H1 (cell line): Measurements from ENCODE around the gene KATNAL1. TPM values are rescaled to one million over a fixed set of nuclear protein-coding genes. Genes with fewer than 3 reads are reported as not detected.

Source experiments
- CTCF ChIA-PET: fragments of 300-600 bp; sonication (Branson Sonifier 250); formaldehyde crosslinking; loops from one replicate; lab custom pipeline; 2021; ENCODE audit not compliant: partially characterized antibody; lab: Charles Lee
- POLR2A ChIA-PET: fragments of 300-600 bp; sonication (Branson Sonifier 250); formaldehyde crosslinking; loops from one replicate; lab custom pipeline; 2021; ENCODE audit warnings: inconsistent platforms; ENCODE audit not compliant: partially characterized antibody; lab: Charles Lee
- DNase-seq, 2 experiments: peaks; one replicate each; pipeline versions ENCODE4 v3.0.0 to v3.0.0-alpha.2; 2010 to 2022; ENCODE audit warnings: low spot score in 2 of 2, low read depth in 1 of 2, mixed read lengths in 1 of 2
- FAIRE-seq: peaks from 2 replicates; lab custom pipeline; 2011; peaks lifted over from hg19 to GRCh38; lab: Jason Lieb, UNC
- H2AFZ ChIP-seq: 2 replicates; pipeline ENCODE4 v1.8.1; 2012; ENCODE audit warnings: low read length, inconsistent platforms
- H2AK5ac ChIP-seq: 2 replicates; pipeline ENCODE4 v1.6.1; 2013; ENCODE audit warnings: low read depth, low read length
- H2BK120ac ChIP-seq: replicated peaks from 2 replicates; pipeline ENCODE3; 2013; ENCODE audit warnings: low read depth, low read length, inconsistent platforms
- H2BK12ac ChIP-seq: 2 replicates; pipeline ENCODE4 v1.6.1; 2013; ENCODE audit warnings: low read depth, low read length
- H2BK15ac ChIP-seq: 2 replicates; pipeline ENCODE4 v1.6.1; 2013; ENCODE audit warnings: low read length
- H2BK20ac ChIP-seq: 2 replicates; pipeline ENCODE4 v1.6.1; 2013; ENCODE audit warnings: low read length
- H2BK5ac ChIP-seq: 2 replicates; pipeline ENCODE4 v1.6.1; 2013; ENCODE audit warnings: low read depth, low read length
- H3K14ac ChIP-seq: 2 replicates; pipeline ENCODE4 v1.6.1; 2013; ENCODE audit warnings: inconsistent platforms; ENCODE audit not compliant: insufficient read length
- H3K18ac ChIP-seq: 2 replicates; pipeline ENCODE4 v1.6.1; 2013; ENCODE audit warnings: low read length; ENCODE audit errors: extremely low read depth
- H3K23ac ChIP-seq: 2 replicates; pipeline ENCODE4 v1.6.1; 2013; ENCODE audit warnings: inconsistent platforms; ENCODE audit not compliant: insufficient read length
- H3K23me2 ChIP-seq: 2 replicates; pipeline ENCODE4 v1.6.1; 2013; ENCODE audit warnings: low read depth, low read length
- H3K27ac ChIP-seq: 2 replicates; pipeline ENCODE4 v1.6.1; 2011; ENCODE audit warnings: low read depth, low read length, inconsistent platforms
- H3K27me3 ChIP-seq, 4 experiments: replicated peaks in 1 of 4; 1 replicate in 1 of 4; 2 replicates in 3 of 4; pipeline versions ENCODE4 v1.6.1 to v1.8.1; 2011 to 2013; ENCODE audit warnings: low read length in 3 of 4, mild to moderate bottlenecking in 3 of 4, inconsistent platforms in 2 of 4, mixed read lengths in 2 of 4, moderate library complexity in 1 of 4; ENCODE audit not compliant: control insufficient read depth in 3 of 4, insufficient read depth in 3 of 4; ENCODE audit errors: extremely low read depth in 1 of 4
- H3K36me3 ChIP-seq, 4 experiments: 2 replicates each; pipeline versions ENCODE4 v1.6.1 to v1.8.1; 2011 to 2013; ENCODE audit warnings: mild to moderate bottlenecking in 4 of 4, low read length in 3 of 4, moderate library complexity in 2 of 4, control low read depth in 1 of 4, inconsistent platforms in 1 of 4; ENCODE audit not compliant: insufficient read depth in 4 of 4, control insufficient read depth in 2 of 4
- H3K4ac ChIP-seq: replicated peaks from 2 replicates; pipeline ENCODE3; 2013; ENCODE audit warnings: low read length, low read depth, mixed read lengths, inconsistent platforms; ENCODE audit not compliant: insufficient read length
- H3K4me1 ChIP-seq, 4 experiments: replicated peaks in 1 of 4; 1 replicate in 1 of 4; 2 replicates in 3 of 4; pipeline versions ENCODE4 v1.6.1 to v1.8.1; 2011 to 2013; ENCODE audit warnings: low read length in 3 of 4, inconsistent platforms in 2 of 4, mixed read lengths in 1 of 4; ENCODE audit not compliant: insufficient read depth in 4 of 4, control insufficient read depth in 3 of 4
- H3K4me2 ChIP-seq, 2 experiments: 2 replicates each; pipeline versions ENCODE4 v1.6.1 to v1.8.1; 2011 to 2013; ENCODE audit warnings: low read depth in 2 of 2, low read length in 2 of 2, control low read depth in 1 of 2, inconsistent platforms in 1 of 2, mild to moderate bottlenecking in 1 of 2; ENCODE audit not compliant: insufficient read depth in 1 of 2
- H3K4me3 ChIP-seq, 4 experiments: fragments of 200-600, 300-600 bp in 1 of 4; sonication (generic), shearing (Covaris generic), sonication (Bioruptor Twin) in 1 of 4; 2 replicates each; pipeline versions ENCODE4 v1.5.1 to v1.8.1; 2011 to 2016; ENCODE audit warnings: low read length in 4 of 4, low read depth in 3 of 4, control low read depth in 2 of 4, inconsistent platforms in 2 of 4, mild to moderate bottlenecking in 2 of 4, mixed read lengths in 1 of 4, moderate library complexity in 1 of 4; ENCODE audit not compliant: insufficient read depth in 2 of 4; ENCODE audit errors: extremely low read depth in 1 of 4
- H3K56ac ChIP-seq: replicated peaks from 2 replicates; pipeline ENCODE3; 2013; ENCODE audit warnings: low read depth, mild to moderate bottlenecking, mixed read lengths, low read length, inconsistent platforms; ENCODE audit not compliant: insufficient read length
- H3K79me1 ChIP-seq: 2 replicates; pipeline ENCODE4 v1.6.1; 2013; ENCODE audit warnings: low read depth, low read length, control low read depth
- H3K79me2 ChIP-seq, 2 experiments: 2 replicates each; pipeline versions ENCODE4 v1.6.1 to v1.8.1; 2012 to 2013; ENCODE audit warnings: low read length in 2 of 2, mild to moderate bottlenecking in 2 of 2, inconsistent platforms in 1 of 2; ENCODE audit not compliant: insufficient read depth in 2 of 2, control insufficient read depth in 1 of 2
- H3K9ac ChIP-seq, 4 experiments: replicated peaks in 1 of 4; 1 replicate in 1 of 4; 2 replicates in 3 of 4; pipeline versions ENCODE4 v1.6.1 to v1.8.1; 2011 to 2013; ENCODE audit warnings: low read depth in 3 of 4, low read length in 3 of 4, control low read depth in 2 of 4, mild to moderate bottlenecking in 2 of 4, moderate library complexity in 2 of 4, inconsistent platforms in 1 of 4; ENCODE audit errors: extremely low read depth in 1 of 4
- H3K9me3 ChIP-seq, 2 experiments: 2 replicates each; pipeline versions ENCODE4 v1.6.1 to v1.8.1; 2012 to 2013; ENCODE audit warnings: mild to moderate bottlenecking in 2 of 2, moderate library complexity in 2 of 2, control low read depth in 1 of 2, inconsistent platforms in 1 of 2, low read depth in 1 of 2, low read length in 1 of 2, mixed read lengths in 1 of 2; ENCODE audit not compliant: insufficient read depth in 2 of 2
- H4K20me1 ChIP-seq, 2 experiments: replicated peaks in 1 of 2; 2 replicates each; pipeline versions ENCODE3 to v1.8.1; 2011 to 2013; ENCODE audit warnings: inconsistent platforms in 2 of 2, low read length in 2 of 2, mild to moderate bottlenecking in 1 of 2; ENCODE audit not compliant: insufficient read depth in 2 of 2, control insufficient read depth in 1 of 2
- H4K5ac ChIP-seq: 2 replicates; pipeline ENCODE4 v1.6.1; 2013; ENCODE audit warnings: low read length, low read depth, mixed read lengths, inconsistent platforms; ENCODE audit not compliant: insufficient read length
- H4K8ac ChIP-seq: 2 replicates; pipeline ENCODE4 v1.8.0; 2013; ENCODE audit warnings: mild to moderate bottlenecking, moderate library complexity, low read length, inconsistent platforms; ENCODE audit not compliant: insufficient read depth; ENCODE audit errors: extremely low read depth
- H4K91ac ChIP-seq: replicated peaks from 2 replicates; pipeline ENCODE3; 2013; ENCODE audit warnings: low read length, mixed read lengths, inconsistent platforms; ENCODE audit not compliant: insufficient read length
- BRCA1 ChIP-seq: IDR thresholded peaks from 2 replicates; pipeline ENCODE4 v1.6.1; 2012; ENCODE audit warnings: low read depth, low read length, improper control_type of control experiment
- NRF1 ChIP-seq: IDR thresholded peaks from 2 replicates; pipeline ENCODE4 v1.6.1; 2011; ENCODE audit warnings: mild to moderate bottlenecking, low read depth, low read length, improper control_type of control experiment
- POLR2AphosphoS5 ChIP-seq: IDR thresholded peaks from 2 replicates; pipeline ENCODE4 v1.6.1; 2011; ENCODE audit warnings: low read depth, low read length
- WGBS, 2 experiments: shearing (Covaris generic) in 1 of 2; methylation state at CpG; one replicate each; pipeline versions ENCODE4 v1.1.6 to v1.1.7; 2013 to 2015; ENCODE audit warnings: low lambda C conversion rate in 2 of 2, mixed read lengths in 2 of 2, inconsistent platforms in 1 of 2, low coverage in 1 of 2, missing lambda C conversion rate in 1 of 2; ENCODE audit not compliant: insufficient replicate concordance in 2 of 2, insufficient coverage in 1 of 2, insufficient read length in 1 of 2; ENCODE audit errors: extremely low coverage in 1 of 2, missing lambda C conversion rate in 1 of 2; 5-methylcytosine and 5-hydroxymethylcytosine counted together
- polyA plus RNA-seq, 7 experiments: library from polyadenylated mRNA; depleted of rRNA in 3 of 7; stranded (reverse) in 5 of 7; unstranded in 2 of 7; fragments of >200 nt in 5 of 7; fragments of 200-250 nt in 2 of 7; gene quantifications; 1 replicate in 5 of 7; 2 replicates in 1 of 7; 4 replicates in 1 of 7; pipeline versions ENCODE4 v1.2.1 to v1.2.3, GENCODE V29; 2011 to 2013; ENCODE audit warnings: missing spikeins in 2 of 7, mixed read lengths in 2 of 7
- total RNA-seq: library from RNA; stranded (reverse); fragmentation: NEBNext Ultra II Directional; extraction: Animal tissue kit (Norgen Biotek cat#: 25700); gene quantifications from 2 replicates; pipeline ENCODE4 v1.2.1, GENCODE V29; 2021

Gene KATNAL1
- total and polyA plus RNA-seq, 2 of the 8 experiments (the other 6 are each of a cell fraction or from before 2014, with no cell fraction given), result 4.0 to 13.2 TPM

GRCh38 chr13:30186634-30187415, 120.5 kb downstream of the KATNAL1 start:
- Histone ChIP-seq H2BK12ac (no peak overlapping the region), H3K27me3 (no peaks in the 10 kb centered on the region), H2BK120ac (no peak overlapping the region), H3K4ac (no peak overlapping the region), H3K4me2 (no peak overlapping the region), H4K5ac (no peak overlapping the region), H3K9ac (no peak overlapping the region), H2AFZ (no peak overlapping the region), H3K56ac (no peak overlapping the region), H3K4me3 (no peak overlapping the region), H3K23me2 (no peaks in the 10 kb centered on the region), H3K18ac (no peak overlapping the region), H3K14ac (no peak overlapping the region), H2BK5ac (no peak overlapping the region), H3K9me3 (0 out of 4 replicates have a peak, but pooled peaks cover 0 to 4% of the 10 kb centered on the region in 2 experiments), H2BK20ac (no peak overlapping the region), H3K79me2 (no peaks in the 10 kb centered on the region), H3K27ac (no peak overlapping the region), H4K20me1 (no peaks in the 10 kb centered on the region), H4K8ac (no peak overlapping the region), H3K4me1 (peaks cover 0 to 4% (median 3%) of the 10 kb centered on the region in 4 experiments; a peak in 6 of 7 replicates), H4K91ac (no peak overlapping the region), H3K79me1 (no peaks in the 10 kb centered on the region), H3K36me3 (no peaks in the 10 kb centered on the region), H2BK15ac (no peak overlapping the region), H2AK5ac (no peak overlapping the region), H3K23ac (no peak overlapping the region)
- ChIA-PET CTCF (no interaction called here), POLR2A (no interaction called here)
- FAIRE-seq (no peak), DNase-seq (no peak)
- WGBS, 2 experiments, result 66% methylated on average over 10 of the region's 10 CpGs; no CpG with 5 or more reads in 1 of the 2 experiments
- TF ChIP-seq BRCA1 (no peak), POLR2AphosphoS5 (no peak), NRF1 (no peak)
